IPS DF 19.7 (cell line): ENCODE measurements around the gene LRRK1.

Experiments
- DNase-seq: peaks from one replicate; pipeline ENCODE4 v3.0.0-alpha.2; 2013; ENCODE audit warnings: low read depth, low spot score

Gene LRRK1

GRCh38 chr15:100932676-100933348 lies 13.7 kb downstream of the LRRK1 start:
- no peak for DNase-seq

GRCh38 chr15:100934166-100934565 lies 15.0 kb downstream of the LRRK1 start:
- no peak for DNase-seq

GRCh38 chr15:100934726-100935125 lies 15.6 kb downstream of the LRRK1 start:
- no peak for DNase-seq

DNA sequence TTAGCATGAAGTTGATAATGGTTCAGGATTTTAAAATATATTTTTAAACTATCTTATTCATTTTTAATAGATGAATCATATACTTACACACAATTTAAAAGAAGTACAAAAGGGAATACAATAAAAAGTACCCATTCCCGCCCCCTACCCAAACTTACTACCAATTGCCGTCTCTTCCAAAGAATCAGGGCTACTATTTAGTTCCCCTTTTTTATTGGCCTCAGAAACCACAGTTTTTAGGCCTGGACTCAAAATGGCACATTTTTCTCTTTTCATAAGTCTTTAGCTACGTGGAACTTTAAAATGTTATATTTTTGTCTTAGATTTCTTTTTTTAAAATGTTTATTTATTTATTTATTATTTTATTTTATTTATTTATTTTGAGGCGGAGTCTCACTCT lies 18.0 kb downstream of the LRRK1 start:
- DNase-seq = no peak

DNA sequence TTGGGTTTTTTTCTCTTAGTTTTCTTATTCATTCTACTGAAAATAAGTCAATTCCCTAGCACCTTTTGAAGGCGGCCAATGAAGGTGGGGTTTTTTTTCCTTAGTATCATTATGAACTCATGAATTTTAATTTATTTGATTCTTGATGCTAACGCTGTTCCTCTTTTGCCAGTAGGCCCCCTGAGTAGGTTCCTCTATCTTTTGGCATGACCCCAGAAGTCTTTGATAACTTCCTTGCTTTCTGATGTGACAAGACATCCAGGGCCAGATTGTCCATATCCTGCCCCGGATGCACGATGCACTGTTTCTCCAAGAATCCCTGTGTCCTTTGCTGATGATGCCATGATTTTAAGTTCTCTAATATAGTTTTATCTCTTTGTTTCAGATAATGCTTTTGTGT lies 20.6 kb downstream of the LRRK1 start:
- DNase-seq = no peak

DNA sequence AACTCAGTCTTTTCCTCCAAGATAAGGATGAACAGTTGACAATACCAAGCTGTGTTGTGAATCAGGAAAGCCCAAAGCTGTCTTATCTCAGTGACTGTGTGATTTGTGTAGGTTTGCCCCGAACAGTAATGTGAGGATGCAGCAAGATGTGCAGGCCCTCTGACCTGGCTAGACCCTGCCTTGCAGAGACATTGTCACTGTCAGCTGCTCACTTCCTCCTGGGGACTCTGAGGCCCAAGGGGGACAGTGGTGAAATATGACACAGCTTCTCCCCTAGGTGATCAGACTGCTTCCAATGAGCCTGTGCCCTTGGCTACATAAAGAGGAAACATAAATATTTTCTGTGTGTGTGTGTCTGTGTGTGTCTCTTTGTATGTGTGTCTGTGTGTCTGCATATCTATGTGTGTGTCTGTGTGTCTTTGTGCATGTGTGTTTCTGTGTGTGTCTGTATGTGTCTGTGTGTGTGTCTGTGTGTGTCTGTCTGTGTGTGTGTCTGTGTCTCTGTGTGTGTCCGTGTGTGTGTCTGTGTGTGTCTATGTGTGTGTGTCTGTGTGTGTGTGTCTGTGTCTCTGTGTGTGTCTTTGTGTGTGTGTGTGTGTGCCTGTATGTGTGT lies 21.7 kb downstream of the LRRK1 start:
- DNase-seq = no peak

- DNase-seq = no peak
These were observed 22.4 kb downstream of the LRRK1 start for GRCh38 chr15:100941536-100941935.

GRCh38 chr15:100942656-100943425 lies 23.7 kb downstream of the LRRK1 start:
- no peak for DNase-seq

DNA sequence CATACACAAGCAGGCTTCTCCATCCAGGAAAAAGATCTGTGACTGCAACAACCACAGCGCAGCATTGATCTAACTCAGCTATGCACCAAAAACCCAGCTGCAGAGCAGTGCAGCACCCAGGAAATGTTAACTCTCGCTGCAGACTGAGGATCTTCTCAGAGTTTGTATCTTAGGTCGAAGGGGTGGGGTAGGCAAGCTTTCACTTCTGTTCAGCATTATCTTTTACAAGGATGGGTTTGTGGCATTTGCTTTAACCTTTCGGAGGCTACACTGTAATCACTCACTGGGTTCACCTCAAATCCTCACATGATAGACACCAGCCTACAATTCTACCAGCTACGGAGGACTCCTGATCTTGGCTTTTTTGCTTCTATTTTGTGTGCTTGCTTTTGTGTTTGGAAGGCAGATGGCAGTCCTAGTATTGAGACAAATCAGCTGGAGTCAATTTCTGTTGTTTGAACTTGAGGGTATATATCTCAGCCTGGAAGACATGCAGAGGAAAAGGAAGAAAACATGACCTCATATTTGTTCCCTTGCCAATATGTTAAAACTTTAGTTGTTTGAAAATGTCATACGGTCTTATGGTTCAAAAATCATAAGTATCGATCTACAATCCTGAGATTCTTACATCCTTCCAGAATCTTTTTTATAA lies 25.2 kb downstream of the LRRK1 start:
- no peak for DNase-seq

- no peak for DNase-seq
These were observed 25.8 kb downstream of the LRRK1 start for GRCh38 chr15:100944986-100945385.

DNA sequence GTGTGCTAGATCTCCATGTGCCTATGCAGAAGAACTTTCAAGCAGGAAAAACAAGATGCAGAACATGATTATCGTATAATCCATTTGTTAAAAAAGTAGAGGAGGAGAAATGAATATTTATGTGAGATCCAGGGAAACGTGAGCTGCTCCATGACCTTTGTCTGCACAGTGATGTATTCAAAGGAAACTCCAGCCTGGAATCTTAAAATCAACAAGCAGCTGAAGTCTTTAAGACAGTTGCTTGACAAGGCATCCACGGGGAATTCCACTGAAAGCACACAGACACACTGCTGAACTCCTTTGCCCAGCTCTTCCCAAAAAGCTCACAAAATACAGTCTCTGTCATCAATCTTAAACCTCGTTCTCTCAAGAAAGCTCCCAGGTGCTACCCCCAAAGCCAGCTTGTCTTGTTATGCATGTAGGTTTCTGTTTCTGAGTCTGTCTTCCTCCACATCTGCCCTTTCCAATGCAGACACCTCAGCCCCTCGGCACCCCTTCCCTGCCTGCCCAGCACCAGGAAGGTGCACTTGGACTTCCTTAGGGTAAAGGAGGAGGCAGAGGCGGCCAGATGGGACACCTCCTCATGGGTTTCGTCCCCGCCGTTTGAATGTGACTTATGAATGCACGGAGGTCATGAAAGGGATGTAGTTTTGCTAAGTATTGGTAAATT lies 28.7 kb downstream of the LRRK1 start:
- no peak for DNase-seq

GRCh38 chr15:100948430-100948762 lies 29.2 kb downstream of the LRRK1 start:
- no peak for DNase-seq

- no peak for DNase-seq
These were observed 30.5 kb downstream of the LRRK1 start for GRCh38 chr15:100949691-100950090.

DNA sequence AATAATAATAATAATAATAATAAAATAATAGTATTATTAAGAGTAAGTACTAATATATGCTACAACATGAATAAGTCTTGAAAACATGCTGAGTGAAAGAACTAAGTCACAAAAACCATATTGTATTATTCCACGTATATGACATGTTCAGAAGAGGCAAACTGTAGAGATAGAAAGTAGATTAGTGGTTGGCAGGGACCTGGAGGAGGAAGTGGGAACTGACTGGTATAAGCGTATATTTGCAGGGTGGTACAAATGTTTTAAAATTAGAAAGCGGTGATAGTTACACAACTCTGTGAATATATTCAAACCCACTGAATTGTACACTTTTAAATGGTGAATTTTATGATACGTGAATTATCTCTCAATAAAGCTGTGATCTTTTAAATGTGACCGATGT lies 32.8 kb downstream of the LRRK1 start:
- no peak for DNase-seq

DNA sequence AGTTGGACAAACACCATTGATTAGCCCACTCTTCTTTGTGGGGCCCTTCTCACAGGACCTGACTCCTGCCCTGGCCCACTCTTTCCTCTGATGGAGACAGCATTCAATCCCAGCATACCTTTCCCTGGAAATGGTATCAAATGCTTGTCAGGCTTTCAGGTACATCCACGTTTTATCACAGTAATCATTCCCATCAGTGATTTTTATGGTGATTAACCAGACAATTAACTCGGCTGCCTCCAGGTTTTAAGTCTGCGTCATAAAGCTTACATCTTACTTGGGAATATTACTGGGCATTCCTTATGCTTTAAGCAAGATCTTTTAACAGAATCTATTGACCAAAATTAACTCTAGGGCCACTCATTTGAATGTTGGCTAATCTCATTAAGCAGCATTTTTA lies 33.4 kb downstream of the LRRK1 start:
- no peak for DNase-seq

- DNase-seq = no peak
These were observed 39.3 kb downstream of the LRRK1 start for GRCh38 chr15:100958326-100959065.

- DNase-seq = no peak
These were observed 40.2 kb downstream of the LRRK1 start for GRCh38 chr15:100959066-100960050.

DNA sequence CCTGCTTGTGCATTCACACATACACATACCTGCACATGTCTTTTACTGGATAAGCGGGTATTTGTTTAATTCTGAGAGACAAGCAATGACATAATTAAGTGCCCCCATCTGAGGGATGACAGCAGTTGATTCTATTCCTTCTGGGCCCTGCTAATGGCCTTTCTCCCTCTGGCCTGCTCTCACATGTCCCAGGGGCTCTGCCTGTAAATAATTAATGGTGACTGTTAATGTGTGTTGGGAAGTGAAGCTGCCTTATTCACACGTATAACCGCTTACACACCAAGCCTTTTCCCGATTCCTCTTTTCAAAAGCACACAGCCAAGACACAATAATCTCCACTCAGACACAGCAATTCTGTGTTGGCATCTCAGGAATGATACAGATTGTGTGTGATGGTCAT lies 47.8 kb downstream of the LRRK1 start:
- DNase-seq = no peak

DNA sequence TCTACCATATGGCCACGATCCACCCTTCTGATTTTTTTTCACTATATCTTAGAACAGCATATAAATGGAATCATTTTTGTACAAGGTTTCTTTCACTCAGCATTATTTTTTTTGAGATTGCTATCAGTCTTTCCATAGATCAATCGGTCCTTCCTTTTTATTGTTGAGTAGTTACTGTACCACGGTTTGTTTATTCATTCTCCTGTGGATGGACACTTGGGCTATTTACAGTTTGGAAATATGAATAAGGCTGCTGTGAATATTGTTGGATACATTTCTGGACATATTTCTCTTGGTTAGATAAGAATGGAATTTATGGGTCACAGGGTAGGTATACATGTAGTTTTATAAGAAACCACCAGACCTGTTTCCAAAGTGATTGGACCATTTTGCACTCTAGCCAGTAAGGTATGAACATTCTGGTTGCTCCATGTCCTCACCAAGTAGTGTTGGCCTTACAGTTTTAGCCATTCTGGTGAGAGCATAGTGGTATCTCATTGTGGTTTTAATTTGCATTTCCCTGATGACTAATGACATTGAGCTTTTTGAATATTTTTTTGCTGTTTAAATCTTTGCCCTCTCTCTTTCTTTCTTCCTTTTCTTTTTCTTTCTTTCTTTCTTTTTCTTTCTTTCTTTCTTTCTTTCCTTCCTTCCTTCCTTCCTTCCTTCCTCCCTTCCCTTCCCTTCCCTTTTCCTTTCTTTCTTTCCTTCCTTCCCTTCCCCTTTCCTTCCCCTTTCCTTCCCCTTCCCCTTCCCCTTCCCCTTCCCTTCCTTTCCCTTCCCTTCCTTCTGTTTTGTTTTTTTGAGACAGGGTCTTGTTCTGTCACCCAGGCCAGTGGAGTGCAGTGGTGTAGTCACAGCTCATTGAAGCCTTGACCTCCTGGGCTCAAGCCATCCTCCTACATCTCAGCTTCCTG lies 49.2 kb downstream of the LRRK1 start:
- no peak for DNase-seq
